ENCODE measurements around the gene TBC1D14. TPM values are rescaled to one million over a fixed set of nuclear protein-coding genes. Genes with fewer than 3 reads are reported as not detected.
A peak's percentile ranks its signal among the peaks of the same experiment; 100 is the strongest.

Gene TBC1D14
- total and polyA plus RNA-seq, 9 of the 15 experiments (the other 6 are each of a cell fraction or from before 2014, with no cell fraction given): 2.1 to 59.6 (median 44.8) TPM

DNA sequence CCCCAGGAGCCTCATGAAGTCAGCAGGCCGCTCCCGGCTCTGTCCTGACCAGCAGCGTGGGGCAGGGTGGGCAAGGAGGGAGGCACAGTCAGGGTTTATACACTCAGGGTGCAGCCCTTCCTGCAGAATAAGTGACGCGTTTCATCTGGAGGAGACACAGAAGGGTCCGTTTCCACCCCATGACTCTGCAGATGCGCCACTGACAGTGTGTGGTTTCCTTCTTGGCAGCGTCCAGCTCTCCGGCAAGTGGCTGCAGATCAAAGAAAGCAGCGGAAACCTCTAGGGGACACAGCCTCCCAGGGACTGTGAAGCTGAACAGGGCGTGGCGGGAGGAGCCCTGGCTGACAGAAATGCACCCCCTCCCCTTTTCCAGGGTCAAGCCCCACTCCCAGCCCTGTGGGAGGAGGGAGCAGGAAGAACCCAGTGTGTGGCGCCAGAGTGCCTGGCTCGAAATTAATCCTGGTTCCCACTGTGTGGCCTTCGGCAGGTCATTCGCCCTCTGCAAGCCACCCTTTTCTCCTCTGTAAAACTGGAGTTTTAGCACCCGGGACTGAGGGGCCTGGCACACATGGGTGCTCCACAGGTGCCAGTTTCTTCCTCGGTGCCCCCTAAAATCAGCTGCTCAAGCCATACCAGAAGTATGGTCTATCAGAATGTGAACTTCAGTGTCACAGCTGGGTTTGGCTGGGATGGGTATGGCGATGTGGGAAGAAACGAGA is 17.3 kb upstream of the TBC1D14 start (continued):
- peak; percentile 68; the same call in 1 of the 2 replicates for TF ChIP-seq SP1 (CRISPR knock-in tag; IDR thresholded peaks at IDR 0.05)
- TF ChIP-seq SMAD4 (CRISPR knock-in tag; conservative IDR thresholded peaks at IDR 0.05): peak; percentile 59
- TF ChIP-seq GABPA (tag; conservative IDR thresholded peaks at IDR 0.05; ENCODE audit: low read depth): peak; percentile 36; the same call in 1 of the 2 replicates
- TF ChIP-seq BDP1 (IDR thresholded peaks at IDR 0.05; ENCODE audit: insufficient read depth, insufficient read length): no peak
- TF ChIP-seq, protein P1, sequence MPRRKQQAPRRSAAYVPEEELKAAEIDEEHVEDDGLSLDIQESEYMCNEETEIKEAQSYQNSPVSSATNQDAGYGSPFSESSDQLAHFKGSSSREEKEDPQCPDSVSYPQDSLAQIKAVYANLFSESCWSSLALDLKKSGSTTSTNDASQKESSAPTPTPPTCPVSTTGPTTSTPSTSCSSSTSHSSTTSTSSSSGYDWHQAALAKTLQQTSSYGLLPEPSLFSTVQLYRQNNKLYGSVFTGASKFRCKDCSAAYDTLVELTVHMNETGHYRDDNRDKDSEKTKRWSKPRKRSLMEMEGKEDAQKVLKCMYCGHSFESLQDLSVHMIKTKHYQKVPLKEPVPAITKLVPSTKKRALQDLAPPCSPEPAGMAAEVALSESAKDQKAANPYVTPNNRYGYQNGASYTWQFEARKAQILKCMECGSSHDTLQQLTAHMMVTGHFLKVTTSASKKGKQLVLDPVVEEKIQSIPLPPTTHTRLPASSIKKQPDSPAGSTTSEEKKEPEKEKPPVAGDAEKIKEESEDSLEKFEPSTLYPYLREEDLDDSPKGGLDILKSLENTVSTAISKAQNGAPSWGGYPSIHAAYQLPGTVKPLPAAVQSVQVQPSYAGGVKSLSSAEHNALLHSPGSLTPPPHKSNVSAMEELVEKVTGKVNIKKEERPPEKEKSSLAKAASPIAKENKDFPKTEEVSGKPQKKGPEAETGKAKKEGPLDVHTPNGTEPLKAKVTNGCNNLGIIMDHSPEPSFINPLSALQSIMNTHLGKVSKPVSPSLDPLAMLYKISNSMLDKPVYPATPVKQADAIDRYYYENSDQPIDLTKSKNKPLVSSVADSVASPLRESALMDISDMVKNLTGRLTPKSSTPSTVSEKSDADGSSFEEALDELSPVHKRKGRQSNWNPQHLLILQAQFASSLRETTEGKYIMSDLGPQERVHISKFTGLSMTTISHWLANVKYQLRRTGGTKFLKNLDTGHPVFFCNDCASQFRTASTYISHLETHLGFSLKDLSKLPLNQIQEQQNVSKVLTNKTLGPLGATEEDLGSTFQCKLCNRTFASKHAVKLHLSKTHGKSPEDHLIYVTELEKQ (CRISPR knock-in tag; IDR thresholded peaks at IDR 0.05): no peak
- TF ChIP-seq JUND (IDR thresholded peaks at IDR 0.05; ENCODE audit: borderline replicate concordance, low read depth, low read length): peak; percentile 32
- no peak; the same call in 2 of the 3 replicates for TF ChIP-seq JUND (tag; IDR thresholded peaks at IDR 0.05; ENCODE audit: borderline replicate concordance, low read depth, low read length)
- no peak for TF ChIP-seq CHD2 (IDR thresholded peaks at IDR 0.05; ENCODE audit: low read depth, low read length)
- no peak for TF ChIP-seq RFX1 (IDR thresholded peaks at IDR 0.05)
- TF ChIP-seq LEF1 (IDR thresholded peaks at IDR 0.05): peak; percentile 93
- no peak for TF ChIP-seq HEY1 (CRISPR knock-in tag; IDR thresholded peaks at IDR 0.05; ENCODE audit: borderline replicate concordance)
- TF ChIP-seq, protein P2, sequence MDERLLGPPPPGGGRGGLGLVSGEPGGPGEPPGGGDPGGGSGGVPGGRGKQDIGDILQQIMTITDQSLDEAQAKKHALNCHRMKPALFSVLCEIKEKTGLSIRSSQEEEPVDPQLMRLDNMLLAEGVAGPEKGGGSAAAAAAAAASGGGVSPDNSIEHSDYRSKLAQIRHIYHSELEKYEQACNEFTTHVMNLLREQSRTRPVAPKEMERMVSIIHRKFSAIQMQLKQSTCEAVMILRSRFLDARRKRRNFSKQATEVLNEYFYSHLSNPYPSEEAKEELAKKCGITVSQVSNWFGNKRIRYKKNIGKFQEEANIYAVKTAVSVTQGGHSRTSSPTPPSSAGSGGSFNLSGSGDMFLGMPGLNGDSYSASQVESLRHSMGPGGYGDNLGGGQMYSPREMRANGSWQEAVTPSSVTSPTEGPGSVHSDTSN (CRISPR knock-in tag; IDR thresholded peaks at IDR 0.05; ENCODE audit: low read depth): no peak
- TF ChIP-seq, protein P2 (tag; conservative IDR thresholded peaks at IDR 0.05; ENCODE audit: low read depth): no peak
- no peak for TF ChIP-seq POLR2AphosphoS2 (IDR thresholded peaks at IDR 0.05; ENCODE audit: low read length)
- no peak for TF ChIP-seq PHB2 (IDR thresholded peaks at IDR 0.05; ENCODE audit: low read depth)
- TF ChIP-seq NONO (IDR thresholded peaks at IDR 0.05; ENCODE audit: low read depth in 2 of 2, low read length in 1 of 2): no peak
- no peak for TF ChIP-seq TFAM (CRISPR knock-in tag; conservative IDR thresholded peaks at IDR 0.05)
- TF ChIP-seq CBX2 (IDR thresholded peaks at IDR 0.05; ENCODE audit: insufficient read depth, low read length, poor library complexity, severe bottlenecking): no peak
- no peak for TF ChIP-seq ZNF41 (CRISPR knock-in tag; conservative IDR thresholded peaks at IDR 0.05)
- no peak for TF ChIP-seq HDAC6 (IDR thresholded peaks at IDR 0.05; ENCODE audit: low read depth, low read length)
- no peak for TF ChIP-seq RFX5 (IDR thresholded peaks at IDR 0.05; ENCODE audit: low read depth, low read length)
- TF ChIP-seq MAZ (CRISPR knock-in tag; conservative IDR thresholded peaks at IDR 0.05 in 1 of 2, IDR thresholded peaks at IDR 0.05 in 1 of 2): peak; percentile 44 to 77; a peak in 3 of 4 replicates
- no peak for TF ChIP-seq XRCC3 (IDR thresholded peaks at IDR 0.05)
- TF ChIP-seq RBM39 (optimal IDR thresholded peaks at IDR 0.05; ENCODE audit: low read depth, low read length): no peak

Measured in K562 (cell line).